ENCODE results near the gene ST7. TPM values are rescaled to one million over a fixed set of nuclear protein-coding genes. Genes with fewer than 3 reads are reported as not detected.

ST7 gene
- total RNA-seq, 2 experiments from 2014 or later, result 5.2 to 5.9 TPM

- CTCF ChIA-PET, result no interaction called here
- Mint-ChIP-seq H3K4me1 (ENCODE audit: low read depth) (peaks cover 6% of the 10 kb centered on the region), H3K27ac (no peak overlapping the region), H3K27me3 (ENCODE audit: low read depth) (no peaks in the 10 kb centered on the region), H3K36me3 (ENCODE audit: low read depth) (no peaks in the 10 kb centered on the region), H3K9me3 (ENCODE audit: insufficient read depth) (no peaks in the 10 kb centered on the region), H3K4me3 (no peak overlapping the region)
- ATAC-seq (no peak), DNase-seq (no peak)
- POLR2A ChIA-PET, result no interaction called here
These were observed 231.8 kb downstream of the ST7 start for GRCh38 chr7:117185124-117185523.

GRCh38 chr7:117186218-117187010 is 233.1 kb downstream of the ST7 start:
- no peaks in the 10 kb centered on the region for H3K36me3 Mint-ChIP-seq (ENCODE audit: low read depth)

GRCh38 chr7:117188376-117188775 is 235.1 kb downstream of the ST7 start:
- no peaks in the 10 kb centered on the region for H3K27me3 Mint-ChIP-seq (ENCODE audit: low read depth)
- no peaks in the 10 kb centered on the region for H3K9me3 Mint-ChIP-seq (ENCODE audit: insufficient read depth)
- DNase-seq (no peak), ATAC-seq (no peak)
- CTCF ChIA-PET, result no interaction called here
- peaks cover 6% of the 10 kb centered on the region for H3K4me1 Mint-ChIP-seq (ENCODE audit: low read depth)
- H3K36me3 Mint-ChIP-seq (ENCODE audit: low read depth), result no peaks in the 10 kb centered on the region
- H3K27ac Mint-ChIP-seq, result no peak overlapping the region
- POLR2A ChIA-PET, result no interaction called here
- H3K4me3 Mint-ChIP-seq, result no peak overlapping the region

More at GRCh38 chr7:117186218-117187010, 233.1 kb downstream of the ST7 start:
- ChIA-PET CTCF (no interaction called here), POLR2A (no interaction called here)
- ATAC-seq, result no peak
- Mint-ChIP-seq H3K9me3 (ENCODE audit: insufficient read depth) (no peaks in the 10 kb centered on the region), H3K4me3 (no peak overlapping the region), H3K27ac (no peak overlapping the region), H3K27me3 (ENCODE audit: low read depth) (no peaks in the 10 kb centered on the region), H3K4me1 (ENCODE audit: low read depth) (peaks cover 6% of the 10 kb centered on the region)
- DNase-seq, result no peak

- ChIA-PET POLR2A (no interaction called here), CTCF (no interaction called here)
- Mint-ChIP-seq H3K27ac (no peak overlapping the region), H3K27me3 (ENCODE audit: low read depth) (no peaks in the 10 kb centered on the region), H3K4me1 (ENCODE audit: low read depth) (peaks cover 6% of the 10 kb centered on the region), H3K4me3 (no peak overlapping the region), H3K9me3 (ENCODE audit: insufficient read depth) (no peaks in the 10 kb centered on the region), H3K36me3 (ENCODE audit: low read depth) (no peaks in the 10 kb centered on the region)
- DNase-seq, result no peak
- no peak for ATAC-seq
These were observed 235.8 kb downstream of the ST7 start for GRCh38 chr7:117188949-117189592.

- Mint-ChIP-seq H3K9me3 (ENCODE audit: insufficient read depth) (no peaks in the 10 kb centered on the region), H3K4me3 (no peak overlapping the region), H3K27me3 (ENCODE audit: low read depth) (no peaks in the 10 kb centered on the region), H3K27ac (no peak overlapping the region), H3K36me3 (ENCODE audit: low read depth) (no peaks in the 10 kb centered on the region), H3K4me1 (ENCODE audit: low read depth) (peaks cover 6% of the 10 kb centered on the region)
- DNase-seq (no peak), ATAC-seq (no peak)
- ChIA-PET CTCF (no interaction called here), POLR2A (no interaction called here)
These were observed 236.8 kb downstream of the ST7 start for GRCh38 chr7:117190104-117190503.

GRCh38 chr7:117190746-117191435 is 237.6 kb downstream of the ST7 start:
- H3K4me3 Mint-ChIP-seq, result no peak overlapping the region
- no peaks in the 10 kb centered on the region for H3K36me3 Mint-ChIP-seq (ENCODE audit: low read depth)
- DNase-seq (no peak), ATAC-seq (no peak)
- peaks cover 6% of the 10 kb centered on the region for H3K4me1 Mint-ChIP-seq (ENCODE audit: low read depth)
- no peaks in the 10 kb centered on the region for H3K27me3 Mint-ChIP-seq (ENCODE audit: low read depth)
- no peaks in the 10 kb centered on the region for H3K9me3 Mint-ChIP-seq (ENCODE audit: insufficient read depth)
- CTCF ChIA-PET, result no interaction called here
- H3K27ac Mint-ChIP-seq, result no peak overlapping the region
- POLR2A ChIA-PET, result no interaction called here

GRCh38 chr7:117192108-117192507 is 238.8 kb downstream of the ST7 start:
- Mint-ChIP-seq H3K27me3 (ENCODE audit: low read depth) (no peaks in the 10 kb centered on the region), H3K9me3 (ENCODE audit: insufficient read depth) (no peaks in the 10 kb centered on the region), H3K36me3 (ENCODE audit: low read depth) (no peaks in the 10 kb centered on the region), H3K4me3 (no peak overlapping the region), H3K27ac (no peak overlapping the region), H3K4me1 (ENCODE audit: low read depth) (peaks cover 6% of the 10 kb centered on the region)
- ATAC-seq (no peak), DNase-seq (no peak)
- POLR2A ChIA-PET, result no interaction called here
- CTCF ChIA-PET, result no interaction called here

- H3K27me3 Mint-ChIP-seq (ENCODE audit: low read depth), result no peaks in the 10 kb centered on the region
- ChIA-PET POLR2A (no interaction called here), CTCF (no interaction called here)
- H3K9me3 Mint-ChIP-seq (ENCODE audit: insufficient read depth), result no peaks in the 10 kb centered on the region
- ATAC-seq (no peak), DNase-seq (no peak)
- no peak overlapping the region for H3K27ac Mint-ChIP-seq
- no peaks in the 10 kb centered on the region for H3K36me3 Mint-ChIP-seq (ENCODE audit: low read depth)
- H3K4me1 Mint-ChIP-seq (ENCODE audit: low read depth), result no peaks in the 10 kb centered on the region
- no peak overlapping the region for H3K4me3 Mint-ChIP-seq
These were observed 240.3 kb downstream of the ST7 start for GRCh38 chr7:117193564-117193963.

- H3K27ac Mint-ChIP-seq, result no peak overlapping the region
- H3K36me3 Mint-ChIP-seq (ENCODE audit: low read depth), result no peaks in the 10 kb centered on the region
- H3K27me3 Mint-ChIP-seq (ENCODE audit: low read depth), result no peaks in the 10 kb centered on the region
- ChIA-PET POLR2A (no interaction called here), CTCF (no interaction called here)
- DNase-seq, result no peak
- ATAC-seq, result no peak
- no peak overlapping the region for H3K4me3 Mint-ChIP-seq
- no peaks in the 10 kb centered on the region for H3K9me3 Mint-ChIP-seq (ENCODE audit: insufficient read depth)
- H3K4me1 Mint-ChIP-seq (ENCODE audit: low read depth), result no peaks in the 10 kb centered on the region
These were observed 241.1 kb downstream of the ST7 start for GRCh38 chr7:117194445-117194844.

GRCh38 chr7:117195361-117196029 is 242.2 kb downstream of the ST7 start:
- H3K27me3 Mint-ChIP-seq (ENCODE audit: low read depth), result no peaks in the 10 kb centered on the region
- no peak for ATAC-seq

GRCh38 chr7:117200132-117200531 is 246.8 kb downstream of the ST7 start:
- Mint-ChIP-seq H3K4me3 (no peak overlapping the region), H3K4me1 (ENCODE audit: low read depth) (no peaks in the 10 kb centered on the region), H3K27ac (no peak overlapping the region), H3K9me3 (ENCODE audit: insufficient read depth) (no peaks in the 10 kb centered on the region), H3K36me3 (ENCODE audit: low read depth) (no peaks in the 10 kb centered on the region), H3K27me3 (ENCODE audit: low read depth) (no peaks in the 10 kb centered on the region)
- no peak for DNase-seq
- ATAC-seq, result no peak
- POLR2A ChIA-PET, result no interaction called here
- CTCF ChIA-PET, result interaction anchor here (1.0 kb wide), 1 partner anchor 13 kb away, joined by 4 read pairs; no protein-coding TSS in a partner anchor

More at GRCh38 chr7:117195361-117196029, 242.2 kb downstream of the ST7 start:
- CTCF ChIA-PET, result no interaction called here
- no peak for DNase-seq
- Mint-ChIP-seq H3K4me3 (no peak overlapping the region), H3K9me3 (ENCODE audit: insufficient read depth) (no peaks in the 10 kb centered on the region), H3K36me3 (ENCODE audit: low read depth) (no peaks in the 10 kb centered on the region), H3K4me1 (ENCODE audit: low read depth) (no peaks in the 10 kb centered on the region), H3K27ac (no peak overlapping the region)
- POLR2A ChIA-PET, result no interaction called here
